Karpas-422 (cell line): ENCODE measurements around the gene MAGI3. TPM values are rescaled to one million over a fixed set of nuclear protein-coding genes. Genes with fewer than 3 reads are reported as not detected.

ENCODE experiments used
- DNase-seq: peaks from one replicate; pipeline ENCODE4 v3.0.0-alpha.2; 2015
- H2AFZ ChIP-seq: fragments of 200-600 bp; sonication (generic); 2 replicates; pipeline ENCODE4 v1.6.1; 2014; ENCODE audit warnings: antibody characterized with exemption, low read length, mixed read lengths
- H3K27ac ChIP-seq: fragments of 200-600 bp; sonication (generic); 2 replicates; pipeline ENCODE4 v1.5.1; 2014; ENCODE audit warnings: mild to moderate bottlenecking, low read length, moderate library complexity
- H3K27me3 ChIP-seq: fragments of 200-600 bp; sonication (generic); 2 replicates; pipeline ENCODE4 v1.6.1; 2014; ENCODE audit warnings: low read length, mixed read lengths
- H3K36me3 ChIP-seq: fragments of 200-600 bp; sonication (generic); 2 replicates; pipeline ENCODE4 v1.6.1; 2014; ENCODE audit warnings: low read length, mixed read lengths; ENCODE audit not compliant: insufficient read depth
- H3K4me1 ChIP-seq: fragments of 200-600 bp; sonication (generic); 2 replicates; pipeline ENCODE4 v1.6.1; 2014; ENCODE audit warnings: mild to moderate bottlenecking, low read length, mixed read lengths
- H3K4me2 ChIP-seq: fragments of 200-600 bp; sonication (generic); 2 replicates; pipeline ENCODE4 v1.6.1; 2014; ENCODE audit warnings: low read length, low read depth, mild to moderate bottlenecking; ENCODE audit not compliant: poor library complexity, severe bottlenecking
- H3K4me3 ChIP-seq: fragments of 200-600 bp; sonication (generic); 2 replicates; pipeline ENCODE4 v1.5.1; 2014; ENCODE audit warnings: mild to moderate bottlenecking, antibody characterized with exemption, low read length, mixed read lengths
- H3K79me2 ChIP-seq: fragments of 200-600 bp; sonication (generic); 2 replicates; pipeline ENCODE4 v1.6.1; 2014; ENCODE audit warnings: mild to moderate bottlenecking, low read length, mixed read lengths
- H3K9ac ChIP-seq: fragments of 200-600 bp; sonication (generic); 2 replicates; pipeline ENCODE4 v1.6.0; 2014; ENCODE audit warnings: low read length
- H3K9me2 ChIP-seq: fragments of 200-600 bp; sonication (generic), shearing (Covaris generic); replicated peaks from 2 replicates; pipeline ENCODE4 v1.6.0; 2014; ENCODE audit warnings: mild to moderate bottlenecking, low read length, moderate library complexity; ENCODE audit not compliant: insufficient read depth
- H3K9me3 ChIP-seq: fragments of 300-700, 200-600 bp; sonication (generic); 2 replicates; pipeline ENCODE4 v1.6.1; 2014; ENCODE audit warnings: low read length, mixed read lengths
- H4K20me1 ChIP-seq: fragments of 200-600 bp; sonication (generic); 2 replicates; pipeline ENCODE4 v1.6.1; 2014; ENCODE audit warnings: mild to moderate bottlenecking, antibody characterized with exemption, low read length, low read depth; ENCODE audit not compliant: insufficient read depth
- total RNA-seq: library from RNA; depleted of rRNA; stranded (reverse); fragments of >200 nt; shearing (Covaris generic); gene quantifications from 2 replicates; pipeline ENCODE4 v1.2.3, GENCODE V29; 2014; ENCODE audit warnings: low replicate concordance

The MAGI3 gene
- total RNA-seq, 1 experiment from 2014 or later = not detected

- no peak overlapping the region for H3K27ac ChIP-seq
- H4K20me1 ChIP-seq = no peaks in the 10 kb centered on the region
- no peaks in the 10 kb centered on the region for H3K9me3 ChIP-seq
- no peak for DNase-seq
- H2AFZ ChIP-seq = no peak overlapping the region
- H3K27me3 ChIP-seq = no peaks in the 10 kb centered on the region
- H3K4me1 ChIP-seq = no peaks in the 10 kb centered on the region
- H3K9ac ChIP-seq = no peak overlapping the region
- no peaks in the 10 kb centered on the region for H3K36me3 ChIP-seq
- H3K4me2 ChIP-seq = no peak overlapping the region
- no peaks in the 10 kb centered on the region for H3K79me2 ChIP-seq
- H3K4me3 ChIP-seq = no peak overlapping the region
- H3K9me2 ChIP-seq = no peaks in the 10 kb centered on the region
Measured at GRCh38 chr1:113663165-113663951, 273.0 kb downstream of the MAGI3 start.

GRCh38 chr1:113665071-113665470, 274.8 kb downstream of the MAGI3 start:
- no peaks in the 10 kb centered on the region for H3K27me3 ChIP-seq
- H3K4me1 ChIP-seq = no peaks in the 10 kb centered on the region
- no peaks in the 10 kb centered on the region for H3K9me3 ChIP-seq
- no peak overlapping the region for H3K27ac ChIP-seq
- no peaks in the 10 kb centered on the region for H4K20me1 ChIP-seq
- H2AFZ ChIP-seq = no peak overlapping the region
- no peaks in the 10 kb centered on the region for H3K79me2 ChIP-seq
- no peaks in the 10 kb centered on the region for H3K36me3 ChIP-seq
- no peak overlapping the region for H3K9ac ChIP-seq
- no peaks in the 10 kb centered on the region for H3K9me2 ChIP-seq
- no peak for DNase-seq
- H3K4me2 ChIP-seq = no peak overlapping the region
- H3K4me3 ChIP-seq = no peak overlapping the region

- no peak overlapping the region for H3K4me3 ChIP-seq
- H2AFZ ChIP-seq = no peak overlapping the region
- no peaks in the 10 kb centered on the region for H3K36me3 ChIP-seq
- H3K79me2 ChIP-seq = no peaks in the 10 kb centered on the region
- no peaks in the 10 kb centered on the region for H3K4me1 ChIP-seq
- no peaks in the 10 kb centered on the region for H3K9me2 ChIP-seq
- H3K9ac ChIP-seq = no peak overlapping the region
- DNase-seq = no peak
- no peak overlapping the region for H3K4me2 ChIP-seq
- H3K27me3 ChIP-seq = no peaks in the 10 kb centered on the region
- H3K27ac ChIP-seq = no peak overlapping the region
- H4K20me1 ChIP-seq = no peaks in the 10 kb centered on the region
- H3K9me3 ChIP-seq = no peaks in the 10 kb centered on the region
Measured at GRCh38 chr1:113666126-113666525, 275.8 kb downstream of the MAGI3 start.

GRCh38 chr1:113669988-113670387, 279.7 kb downstream of the MAGI3 start:
- Histone ChIP-seq H3K9me2 (no peaks in the 10 kb centered on the region), H3K79me2 (no peaks in the 10 kb centered on the region), H3K36me3 (no peaks in the 10 kb centered on the region), H3K9me3 (no peaks in the 10 kb centered on the region), H4K20me1 (no peaks in the 10 kb centered on the region), H3K9ac (no peak overlapping the region), H3K4me3 (no peak overlapping the region), H3K27me3 (no peaks in the 10 kb centered on the region), H2AFZ (no peak overlapping the region), H3K27ac (no peak overlapping the region), H3K4me2 (no peak overlapping the region), H3K4me1 (no peaks in the 10 kb centered on the region)
- no peak for DNase-seq

- Histone ChIP-seq H4K20me1 (no peaks in the 10 kb centered on the region), H3K27ac (no peak overlapping the region)
Measured at GRCh38 chr1:113670650-113671049, 280.3 kb downstream of the MAGI3 start.

GRCh38 chr1:113672491-113672890, 282.2 kb downstream of the MAGI3 start:
- Histone ChIP-seq H3K9ac (no peak overlapping the region), H3K36me3 (no peaks in the 10 kb centered on the region), H3K4me2 (no peak overlapping the region), H3K4me1 (no peaks in the 10 kb centered on the region), H3K27me3 (no peaks in the 10 kb centered on the region), H3K9me2 (no peaks in the 10 kb centered on the region), H3K79me2 (no peaks in the 10 kb centered on the region), H3K27ac (no peak overlapping the region), H3K9me3 (no peaks in the 10 kb centered on the region), H4K20me1 (no peaks in the 10 kb centered on the region), H3K4me3 (no peak overlapping the region), H2AFZ (no peak overlapping the region)
- no peak for DNase-seq

More at GRCh38 chr1:113670650-113671049, 280.3 kb downstream of the MAGI3 start:
- no peaks in the 10 kb centered on the region for H3K4me1 ChIP-seq
- H3K36me3 ChIP-seq = no peaks in the 10 kb centered on the region
- no peak for DNase-seq
- H3K27me3 ChIP-seq = no peaks in the 10 kb centered on the region
- no peak overlapping the region for H3K9ac ChIP-seq
- H3K9me3 ChIP-seq = no peaks in the 10 kb centered on the region
- no peak overlapping the region for H2AFZ ChIP-seq
- H3K4me2 ChIP-seq = no peak overlapping the region
- H3K9me2 ChIP-seq = no peaks in the 10 kb centered on the region
- no peak overlapping the region for H3K4me3 ChIP-seq
- no peaks in the 10 kb centered on the region for H3K79me2 ChIP-seq

- Histone ChIP-seq H3K27ac (no peak overlapping the region), H3K36me3 (no peaks in the 10 kb centered on the region), H4K20me1 (no peaks in the 10 kb centered on the region), H3K4me1 (no peaks in the 10 kb centered on the region), H3K27me3 (no peaks in the 10 kb centered on the region), H3K4me3 (no peak overlapping the region), H3K9me3 (no peaks in the 10 kb centered on the region), H2AFZ (no peak overlapping the region), H3K9me2 (no peaks in the 10 kb centered on the region), H3K9ac (no peak overlapping the region), H3K79me2 (no peaks in the 10 kb centered on the region), H3K4me2 (no peak overlapping the region)
- no peak for DNase-seq
Measured at GRCh38 chr1:113674591-113674990, 284.3 kb downstream of the MAGI3 start.

GRCh38 chr1:113675302-113675701, 285.0 kb downstream of the MAGI3 start:
- Histone ChIP-seq H3K36me3 (no peaks in the 10 kb centered on the region), H3K9ac (no peak overlapping the region), H3K4me1 (no peaks in the 10 kb centered on the region), H3K4me2 (no peak overlapping the region), H3K27me3 (no peaks in the 10 kb centered on the region), H4K20me1 (no peaks in the 10 kb centered on the region), H3K9me3 (no peaks in the 10 kb centered on the region), H3K4me3 (no peak overlapping the region), H3K9me2 (no peaks in the 10 kb centered on the region), H3K27ac (no peak overlapping the region), H3K79me2 (no peaks in the 10 kb centered on the region), H2AFZ (no peak overlapping the region)
- DNase-seq = no peak
